Measurements from ENCODE around the gene HTT. TPM values are rescaled to one million over a fixed set of nuclear protein-coding genes. Genes with fewer than 3 reads are reported as not detected.
A peak's percentile ranks its signal among the peaks of the same experiment; 100 is the strongest.

Gene HTT
- total and polyA plus RNA-seq, 4 donors = 8.6 to 39.8 (median 16.4) TPM

- TF ChIP-seq MAX (IDR thresholded peaks at IDR 0.05) (no peak), RXRA (IDR thresholded peaks at IDR 0.05) (no peak), HNF4G (IDR thresholded peaks at IDR 0.05) (no peak), FOXA1 (IDR thresholded peaks at IDR 0.05) (no peak), GABPA (IDR thresholded peaks at IDR 0.05 in 1 of 2, conservative IDR thresholded peaks at IDR 0.05 in 1 of 2) (no peak)
These were observed 126.1 kb downstream of the HTT start (continued) for GRCh38 chr4:3200423-3201090.

- TF ChIP-seq TAF1 (conservative IDR thresholded peaks at IDR 0.05) = no peak
- 78% methylated on average over 11 of the region's 11 CpGs for WGBS
- H3K27ac ChIP-seq (ENCODE audit: low read depth in 1 of 2, low read length in 2 of 2) = peak overlapping the region; percentile 77 to 91
- H3K36me3 ChIP-seq (ENCODE audit: control insufficient read depth in 4 of 4, insufficient read depth in 3 of 4, low read depth in 1 of 4, low read length in 3 of 4) = peaks cover 0 to 16% (median 3%) of the 10 kb centered on the region in 4 donors
- no peak for DNase-seq (ENCODE audit: low spot score)
- H3K4me1 ChIP-seq (ENCODE audit: control insufficient read depth in 4 of 4, insufficient read depth in 4 of 4, low read length in 3 of 4) = peaks cover 8 to 44% (median 34%) of the 10 kb centered on the region in 4 donors
- no peak overlapping the region for H3K9ac ChIP-seq (ENCODE audit: low read depth in 1 of 2, low read length in 2 of 2)
- no peak overlapping the region for H3K4me3 ChIP-seq (ENCODE audit: low read depth in 1 of 3, low read length in 3 of 3)
- no peaks in the 10 kb centered on the region for H3K9me3 ChIP-seq (ENCODE audit: control insufficient read depth in 4 of 4, low read length in 3 of 4)
- no peaks in the 10 kb centered on the region for H3K27me3 ChIP-seq (ENCODE audit: control insufficient read depth in 4 of 4, insufficient read depth in 4 of 4, low read length in 3 of 4)
These were observed 127.5 kb downstream of the HTT start for GRCh38 chr4:3201718-3202702.

- Histone ChIP-seq H3K27ac (ENCODE audit: low read depth in 1 of 2, low read length in 2 of 2) (peak overlapping the region; percentile 77 to 91), H3K4me1 (ENCODE audit: control insufficient read depth in 4 of 4, insufficient read depth in 4 of 4, low read length in 3 of 4) (peaks cover 8 to 55% (median 44%) of the 10 kb centered on the region in 4 donors), H3K36me3 (ENCODE audit: control insufficient read depth in 4 of 4, insufficient read depth in 3 of 4, low read depth in 1 of 4, low read length in 3 of 4) (peaks cover 0 to 12% (median 4%) of the 10 kb centered on the region in 4 donors), H3K9me3 (ENCODE audit: control insufficient read depth in 4 of 4, low read length in 3 of 4) (no peaks in the 10 kb centered on the region), H3K27me3 (ENCODE audit: control insufficient read depth in 4 of 4, insufficient read depth in 4 of 4, low read length in 3 of 4) (no peaks in the 10 kb centered on the region), H3K9ac (ENCODE audit: low read depth in 1 of 2, low read length in 2 of 2) (peak overlapping the region in 1 of 2 donors; percentile 69), H3K4me3 (ENCODE audit: low read depth in 1 of 3, low read length in 3 of 3) (no peak overlapping the region)
- DNase-seq (ENCODE audit: low spot score) = no peak
- WGBS = 32% methylated on average over 22 of the region's 22 CpGs
- TF ChIP-seq ATF3 (IDR thresholded peaks at IDR 0.05) (no peak), RAD21 (IDR thresholded peaks at IDR 0.05) (peak; percentile 17 to 24), NR2F2 (IDR thresholded peaks at IDR 0.05) (peak; percentile 89), FOXA1 (IDR thresholded peaks at IDR 0.05) (no peak), MAX (IDR thresholded peaks at IDR 0.05) (no peak), REST (IDR thresholded peaks at IDR 0.05) (no peak), RXRA (IDR thresholded peaks at IDR 0.05) (peak; percentile 89 to 93), TAF1 (conservative IDR thresholded peaks at IDR 0.05) (peak; percentile 28), CTCF (IDR thresholded peaks at IDR 0.05; ENCODE audit: low read depth, low read length, missing input control) (no peak), SP1 (IDR thresholded peaks at IDR 0.05) (peak; percentile 94), GABPA (IDR thresholded peaks at IDR 0.05 in 1 of 2, conservative IDR thresholded peaks at IDR 0.05 in 1 of 2) (no peak), EGR1 (IDR thresholded peaks at IDR 0.05; ENCODE audit: low read depth in 2 of 2) (peak in 1 of 2 donors; percentile 16), ZBTB33 (IDR thresholded peaks at IDR 0.05) (no peak), HNF4G (IDR thresholded peaks at IDR 0.05) (peak; percentile 47), HNF4A (conservative IDR thresholded peaks at IDR 0.05) (peak; percentile 90 to 93), YY1 (IDR thresholded peaks at IDR 0.05) (peak; percentile 84), JUND (IDR thresholded peaks at IDR 0.05) (peak; percentile 16 to 48)
These were observed 128.6 kb downstream of the HTT start for GRCh38 chr4:3202836-3203820.
